ENCODE data around the gene AP2A1.
"Not testable (repeated sequence)": the region's sequence is repeated elsewhere in the genome, so short reads cannot be mapped to it uniquely, and the experiment has no call there.

AP2A1 gene

DNA sequence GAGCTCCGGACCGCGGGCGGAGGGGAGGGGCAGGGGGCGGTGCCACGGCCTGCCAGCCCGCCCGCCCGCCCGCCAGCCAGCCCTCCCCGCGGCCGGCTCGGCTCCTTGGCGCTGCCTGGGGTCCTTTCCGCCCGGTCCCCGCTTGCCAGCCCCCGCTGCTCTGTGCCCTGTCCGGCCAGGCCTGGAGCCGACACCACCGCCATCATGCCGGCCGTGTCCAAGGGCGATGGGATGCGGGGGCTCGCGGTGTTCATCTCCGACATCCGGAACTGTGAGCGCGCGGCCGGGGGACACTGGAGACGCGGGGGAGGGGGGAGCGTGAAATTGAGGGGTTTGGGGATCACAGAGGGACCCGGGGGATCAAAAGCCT is at the start of gene AP2A1:
TSS of gene AP2A1 (plus strand) at position 72 of the 370 bp plus-strand sequence. CDS start at position 205, 133 bp downstream.
- no peak for DNase-seq

DNA sequence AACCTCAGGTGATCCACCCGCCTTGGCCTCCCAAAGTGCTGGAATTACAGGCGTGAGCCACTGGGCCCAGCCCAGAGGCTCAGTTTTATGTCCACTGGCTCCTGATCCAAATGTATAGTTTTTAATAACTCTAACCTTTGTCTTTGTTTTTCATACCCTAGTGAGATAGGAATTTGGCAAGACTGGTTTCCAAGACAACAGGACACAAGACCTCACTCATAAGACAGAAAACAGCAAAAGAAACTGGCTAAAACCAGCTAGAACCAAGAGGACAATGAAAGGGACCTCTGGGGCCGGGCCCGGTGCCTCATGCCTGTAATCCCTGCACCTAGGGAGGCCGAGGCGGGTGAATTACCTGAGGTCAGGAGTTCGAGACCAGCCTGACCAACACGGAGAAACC is 48.3 kb upstream of the AP2A1 start:
- no peak for DNase-seq

DNA sequence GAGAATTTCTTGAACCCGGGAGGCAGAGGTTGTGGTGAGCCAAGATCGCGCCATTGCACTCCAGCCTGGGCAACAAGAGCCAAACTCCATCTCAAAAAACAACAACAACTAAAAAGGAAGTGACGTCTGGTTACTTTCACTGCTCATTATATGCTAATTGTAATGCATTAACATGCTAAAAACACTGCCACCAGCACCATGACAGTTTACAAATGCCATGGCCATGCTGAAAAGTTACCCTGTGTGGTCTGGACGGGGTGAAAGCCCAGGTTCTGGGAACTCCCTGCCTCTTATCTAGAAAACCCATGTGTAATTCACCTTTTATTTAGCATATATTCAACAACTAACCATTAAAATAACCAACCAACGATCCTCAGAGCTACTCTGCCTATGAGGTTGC is 47.8 kb upstream of the AP2A1 start:
- DNase-seq, result peak; percentile 13

DNA sequence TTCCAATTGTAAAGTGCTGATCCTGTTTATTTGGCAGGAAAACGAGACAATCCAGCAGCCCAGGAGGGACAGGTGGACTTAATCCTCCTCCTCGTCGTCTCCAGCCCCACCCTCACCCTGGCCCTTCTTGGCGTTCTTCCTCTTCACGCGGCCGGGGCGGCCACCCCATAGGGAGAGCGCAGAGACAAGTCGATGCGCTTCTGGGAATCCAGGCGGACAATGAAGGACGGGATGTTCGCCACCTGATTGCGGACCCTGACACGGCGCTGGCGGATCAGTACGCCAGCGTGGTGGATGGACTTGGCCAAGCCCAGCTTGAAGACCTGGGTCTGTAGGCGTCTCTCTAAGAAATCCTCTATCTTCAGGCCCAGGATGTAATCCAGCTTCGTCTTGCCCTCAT is 47.4 kb upstream of the AP2A1 start:
- DNase-seq, result not testable (repeated sequence)

DNA sequence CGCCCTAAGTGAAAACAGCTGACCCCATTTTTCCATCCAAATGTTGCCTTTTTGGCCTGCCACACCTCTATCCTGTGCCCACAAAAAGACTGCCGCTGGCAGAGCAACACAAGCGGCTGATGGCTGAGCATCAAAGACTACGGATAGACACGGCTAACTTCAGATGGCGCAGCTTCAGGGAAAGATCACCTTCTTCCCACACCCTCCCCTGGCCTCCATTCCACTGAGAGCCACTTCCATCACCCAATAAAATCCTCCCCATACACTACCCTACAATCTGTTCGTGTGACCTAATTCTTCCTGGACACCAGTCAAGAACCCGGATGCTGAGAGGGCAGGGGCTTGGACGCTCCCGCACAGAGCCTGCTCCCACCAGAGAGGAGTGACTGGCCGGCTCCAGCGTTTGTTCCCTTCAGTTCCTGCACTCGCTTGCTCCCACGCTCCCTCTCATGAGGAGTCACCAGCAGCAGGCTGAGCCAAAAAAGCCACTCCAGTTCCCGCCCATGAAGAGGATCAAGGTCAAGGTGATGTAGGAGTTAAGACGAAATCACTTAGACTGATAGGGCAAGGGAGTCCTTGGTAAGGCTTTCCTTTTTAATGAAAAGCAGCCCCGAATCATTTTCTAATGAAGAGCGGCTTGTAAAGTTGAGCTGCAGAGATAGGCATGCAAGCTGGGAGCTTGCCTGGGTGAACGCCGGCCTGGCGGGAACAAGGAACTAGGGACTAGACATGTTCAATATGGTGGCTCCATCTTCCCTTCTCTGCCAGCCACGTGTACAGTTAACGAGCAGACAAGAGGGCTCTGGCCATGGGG is 39.4 kb upstream of the AP2A1 start:
- DNase-seq, result no peak

DNA sequence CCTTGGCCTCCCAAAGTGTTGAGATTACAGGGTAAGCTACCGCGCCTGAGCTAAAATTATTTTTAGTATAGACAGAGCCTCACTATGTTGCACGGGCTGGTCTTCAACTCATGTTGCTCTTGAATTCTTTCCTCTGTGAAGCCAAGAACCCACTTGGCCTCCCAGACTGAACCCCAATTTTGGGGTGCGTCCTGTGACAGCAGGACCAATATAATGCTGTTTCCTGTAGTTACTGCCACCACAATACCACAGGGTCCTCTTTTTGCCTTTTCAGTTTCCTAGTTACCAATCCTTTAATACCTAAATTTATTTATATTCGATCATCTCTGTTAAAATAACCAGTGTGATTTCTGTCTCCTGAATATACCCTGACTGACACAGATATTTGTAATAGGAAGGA is 36.6 kb upstream of the AP2A1 start:
- peak; percentile 90 for DNase-seq

DNA sequence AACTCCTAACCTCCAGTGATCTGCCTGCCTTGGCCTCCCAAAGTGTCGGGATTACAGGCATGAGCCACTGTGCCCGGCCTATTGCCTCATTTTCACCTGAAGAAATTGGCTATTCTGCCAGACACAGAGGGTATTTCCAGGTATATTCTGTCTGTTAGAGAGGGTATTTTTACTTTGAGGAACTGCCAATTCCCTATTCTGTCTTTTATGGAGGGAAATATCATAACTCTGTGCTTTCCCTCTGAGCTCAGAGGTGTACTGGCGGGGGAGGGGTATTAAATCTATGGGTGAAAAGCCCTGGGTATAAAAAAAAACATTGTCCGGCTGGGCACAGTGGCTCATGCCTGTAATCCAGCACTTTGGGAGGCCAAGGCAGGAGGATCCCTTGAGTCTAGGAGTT is 28.5 kb upstream of the AP2A1 start:
- no peak for DNase-seq

DNA sequence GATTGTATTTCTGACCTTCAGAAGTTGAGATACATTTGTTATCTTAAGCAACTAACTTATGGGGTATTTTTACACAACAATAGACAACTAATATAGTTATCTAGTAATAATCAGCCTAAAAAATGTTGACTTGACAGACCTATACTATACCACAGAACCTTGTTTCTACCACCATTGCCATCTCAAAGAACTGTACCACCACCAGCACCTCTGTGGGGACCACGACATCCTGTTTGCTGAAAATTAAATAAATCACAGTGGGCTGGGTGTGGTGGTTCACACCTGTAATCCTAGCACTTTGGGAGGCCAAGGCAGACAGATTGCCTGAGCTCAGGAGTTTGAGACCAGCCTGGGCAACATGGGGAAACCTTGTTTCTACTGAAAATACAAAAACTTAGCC is 27.7 kb upstream of the AP2A1 start:
- no peak for DNase-seq

DNA sequence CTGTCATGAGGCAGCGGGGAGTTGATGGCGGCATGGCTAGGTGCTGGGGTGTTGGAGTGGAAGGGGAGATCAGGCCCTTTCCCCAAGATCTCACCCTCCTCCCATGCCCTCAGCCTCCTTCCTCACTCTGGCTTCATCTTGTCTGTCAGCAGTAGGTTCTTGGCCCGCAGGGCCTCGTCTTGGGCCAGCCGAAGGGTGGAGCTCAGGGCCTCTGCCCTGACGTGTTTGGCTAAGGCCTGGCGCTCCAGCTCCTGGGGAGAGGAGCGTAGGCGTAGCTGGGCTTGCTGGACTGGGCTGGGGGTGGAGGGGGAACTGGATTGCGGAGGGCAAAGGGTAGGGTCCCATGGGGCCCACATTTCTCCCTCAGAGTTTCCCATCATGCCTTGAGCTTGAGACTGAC is 26.9 kb upstream of the AP2A1 start:
- DNase-seq, result no peak

DNA sequence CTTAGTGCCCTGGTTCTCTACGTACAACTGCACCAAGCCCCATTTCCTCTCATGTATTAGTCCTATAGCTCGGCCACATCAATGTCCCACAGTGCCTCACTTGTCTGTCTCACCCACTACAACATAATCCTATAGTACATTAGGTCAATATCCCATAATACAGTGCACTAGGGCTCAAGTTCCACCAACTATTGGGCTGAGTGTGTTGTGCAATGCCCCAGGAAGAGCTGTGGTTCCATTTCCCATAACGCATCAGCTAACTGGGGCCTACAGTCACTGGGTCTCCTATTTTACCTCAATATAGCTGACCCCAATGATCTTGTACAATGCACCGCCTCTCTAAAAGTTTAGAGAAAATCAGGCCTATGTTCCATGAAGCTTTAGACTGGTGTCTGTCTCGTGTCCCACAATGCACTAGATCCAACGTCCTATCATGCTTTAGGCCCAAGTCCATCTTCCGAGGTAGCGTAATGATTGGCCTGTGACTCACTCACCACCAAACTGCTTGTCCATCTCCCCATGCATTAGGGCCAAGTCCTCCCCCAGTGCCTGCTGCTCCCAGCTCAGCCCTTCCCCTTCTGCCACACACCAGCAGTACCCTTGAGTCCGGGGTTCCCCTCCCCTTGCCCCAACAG is 25.5 kb upstream of the AP2A1 start:
- DNase-seq, result peak; percentile 98

DNA sequence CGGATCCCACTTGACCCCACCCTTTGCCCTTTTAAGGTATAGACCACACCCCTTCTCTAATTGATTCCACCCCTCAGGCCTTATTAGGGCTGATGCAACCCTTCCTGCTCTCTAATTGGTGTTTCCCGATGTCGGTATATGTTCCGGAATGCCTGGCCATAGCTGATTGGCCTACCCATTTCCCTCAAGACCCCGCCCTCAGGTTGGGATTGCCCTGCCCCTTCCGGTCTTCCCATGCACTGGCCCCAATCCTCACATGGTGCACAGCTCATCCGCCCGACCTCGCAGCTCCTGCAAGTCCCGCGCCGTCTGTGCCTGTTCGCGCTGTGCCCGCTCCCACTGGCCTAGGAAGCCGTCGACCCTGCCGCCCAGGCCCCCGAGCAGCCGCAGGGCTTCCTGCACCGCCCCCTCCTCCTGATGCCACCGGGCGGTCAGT is 21.8 kb upstream of the AP2A1 start:
- DNase-seq, result no peak

DNA sequence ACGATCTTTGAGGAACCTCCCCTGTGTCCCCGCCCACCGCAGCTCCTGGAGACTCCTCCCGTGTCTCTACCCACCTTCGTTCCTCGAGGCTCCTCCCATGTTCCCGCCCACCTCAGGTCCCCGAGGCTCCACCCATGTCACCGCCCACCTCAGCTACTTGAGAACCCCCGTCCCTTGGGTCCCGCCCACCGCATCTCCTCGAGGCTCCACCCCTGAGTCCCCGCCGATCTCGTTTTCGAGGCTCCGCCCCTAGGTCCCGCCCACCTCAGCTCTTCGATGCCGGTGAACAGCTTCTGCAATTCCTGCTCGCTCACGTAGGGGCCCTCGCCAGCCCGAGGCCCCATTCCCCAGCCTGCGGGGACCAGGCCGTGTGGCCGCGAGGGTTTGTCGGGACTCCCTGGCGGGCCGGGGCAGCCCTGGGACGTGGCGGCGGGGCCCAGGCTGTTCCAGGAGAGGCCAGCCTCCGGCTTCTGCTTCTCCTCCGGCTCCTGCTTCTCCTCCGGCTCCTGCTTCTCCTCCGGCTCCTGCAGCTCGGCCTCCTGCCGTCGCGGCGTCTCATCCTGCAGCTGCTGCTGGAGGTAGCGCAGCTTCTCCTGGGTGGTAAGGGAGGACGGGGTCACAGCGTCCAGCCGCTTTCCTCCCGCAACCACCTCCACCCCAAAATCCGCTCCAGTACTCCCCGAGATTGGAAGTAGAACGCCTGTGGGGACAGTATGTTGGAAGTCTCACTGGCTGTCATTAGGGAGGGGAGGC is 20.4 kb upstream of the AP2A1 start:
- no peak for DNase-seq

DNA sequence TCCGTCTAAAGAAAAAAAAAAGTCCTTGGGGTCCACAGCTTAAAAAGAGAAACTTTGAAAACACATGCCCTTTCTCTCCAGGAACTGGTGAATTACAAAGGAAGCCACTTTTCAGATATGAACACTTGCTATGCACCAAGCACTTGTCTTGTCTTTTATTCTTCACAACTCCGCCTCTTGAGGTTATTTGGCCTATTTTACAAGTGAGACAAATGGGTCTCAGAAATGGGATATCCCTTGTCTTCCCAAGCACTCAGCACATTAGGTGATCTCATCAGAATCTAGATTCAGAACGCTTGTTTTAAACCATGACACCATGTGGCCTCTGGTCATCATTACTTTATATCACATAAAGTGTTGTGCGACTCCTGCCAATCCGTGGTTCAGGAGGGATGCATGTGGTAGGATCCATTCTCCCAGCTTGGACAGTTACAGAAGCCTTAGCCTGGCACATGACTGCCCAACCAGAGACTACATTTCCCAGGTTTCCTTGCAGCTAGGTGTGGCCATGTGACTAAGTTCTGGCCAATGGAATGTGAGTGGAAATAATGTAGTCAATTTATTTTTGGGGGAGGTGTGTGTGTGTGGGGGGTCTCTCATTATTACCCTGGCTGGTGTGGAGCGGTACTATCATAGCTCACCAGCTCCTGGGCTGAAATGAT is 17.6 kb upstream of the AP2A1 start:
- DNase-seq, result no peak

DNA sequence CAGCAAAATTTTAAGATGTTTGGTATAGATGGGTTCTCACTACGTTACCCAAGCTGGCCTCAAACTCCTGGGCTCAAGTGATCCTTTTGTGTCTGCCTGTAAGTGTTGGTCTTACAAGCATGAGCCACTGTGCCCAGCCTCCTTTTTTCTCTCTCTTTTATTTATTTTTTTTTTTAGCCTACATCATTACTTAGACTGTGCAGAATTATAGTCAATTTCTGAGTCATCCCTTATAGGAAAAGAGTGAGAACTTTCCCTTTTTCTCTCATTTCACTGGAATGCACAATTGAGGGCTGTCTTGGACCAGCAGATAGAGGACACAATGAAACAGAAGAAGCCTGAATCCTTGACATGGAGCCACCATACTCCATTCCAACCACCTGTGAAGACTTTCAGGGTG is 17.0 kb upstream of the AP2A1 start:
- DNase-seq, result no peak

DNA sequence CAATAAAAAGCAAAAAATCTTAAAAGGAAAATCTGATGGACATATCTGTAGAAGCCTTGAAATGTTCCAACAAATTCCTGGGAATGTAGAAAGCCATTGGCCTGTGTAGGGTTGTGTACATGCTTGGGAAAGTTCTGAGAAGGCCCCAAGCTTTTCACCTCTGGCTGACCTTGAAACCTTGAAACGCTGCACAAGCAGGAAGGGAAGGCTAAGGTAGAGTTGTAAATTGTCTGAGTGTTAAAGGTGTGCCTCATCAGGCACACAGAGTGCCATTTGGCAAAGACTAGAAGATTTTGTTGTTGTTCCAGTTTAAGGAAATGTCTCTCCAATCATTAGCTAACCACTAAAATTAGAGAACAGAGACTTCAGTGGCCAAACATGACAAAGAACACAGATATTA is 14.1 kb upstream of the AP2A1 start:
- DNase-seq, result no peak

DNA sequence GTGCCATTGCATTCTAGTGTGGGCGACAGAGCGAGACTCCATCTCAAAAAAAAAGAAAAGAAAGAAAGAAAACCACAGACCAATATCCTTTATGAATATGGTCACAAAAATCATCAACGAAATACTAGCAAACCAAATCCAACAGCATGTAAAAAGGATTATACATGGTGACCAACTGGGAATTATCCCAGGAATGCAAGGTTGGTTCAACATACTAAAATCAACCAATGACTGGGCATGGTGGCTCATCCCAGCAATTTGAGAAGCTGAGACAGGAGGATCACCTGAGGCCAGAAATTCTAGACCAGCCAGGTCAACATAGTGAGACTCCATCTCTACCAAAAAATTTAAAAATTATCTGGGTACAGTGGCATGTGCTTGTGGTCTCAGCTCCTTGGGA is 10.8 kb upstream of the AP2A1 start:
- DNase-seq, result no peak

DNA sequence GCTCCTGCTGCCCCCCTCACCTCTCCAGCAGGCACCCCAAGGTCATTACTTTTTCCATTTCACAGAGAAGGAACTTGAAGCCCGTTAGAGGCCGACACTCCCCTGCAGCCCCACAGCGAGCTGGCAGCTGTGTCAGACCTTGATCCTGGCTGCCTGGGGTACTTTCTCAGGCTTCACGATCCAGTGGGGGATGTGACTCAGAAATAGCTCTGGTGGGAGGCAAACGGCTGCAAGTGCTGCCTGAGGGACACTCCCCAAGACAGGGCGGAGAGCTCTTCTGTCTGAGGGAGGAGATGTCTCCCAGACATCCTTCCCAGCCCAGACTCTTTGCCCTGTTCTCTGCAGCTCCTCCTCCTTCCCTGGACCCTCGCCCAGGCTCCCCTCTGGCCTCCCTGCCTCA is 8.5 kb upstream of the AP2A1 start:
- DNase-seq, result no peak

DNA sequence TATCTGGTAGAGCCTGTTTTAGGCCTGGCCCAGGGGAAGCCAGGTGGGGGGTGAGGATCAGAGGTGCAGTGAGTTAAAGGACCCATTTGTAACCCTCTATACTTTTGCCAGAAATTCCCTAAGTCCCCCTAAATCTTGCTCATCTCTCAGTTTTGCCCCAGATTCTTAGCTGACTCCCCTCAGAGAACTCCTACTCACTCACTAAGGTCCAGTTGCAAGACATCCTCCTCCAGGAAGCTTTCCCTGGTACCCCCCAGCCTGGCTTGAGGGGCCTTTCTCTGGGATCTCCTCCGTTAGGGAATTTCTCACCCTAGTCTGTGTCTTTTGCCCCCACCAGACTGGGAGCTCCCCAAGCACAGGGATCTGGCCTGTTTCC is 5.6 kb upstream of the AP2A1 start:
- no peak for DNase-seq

DNA sequence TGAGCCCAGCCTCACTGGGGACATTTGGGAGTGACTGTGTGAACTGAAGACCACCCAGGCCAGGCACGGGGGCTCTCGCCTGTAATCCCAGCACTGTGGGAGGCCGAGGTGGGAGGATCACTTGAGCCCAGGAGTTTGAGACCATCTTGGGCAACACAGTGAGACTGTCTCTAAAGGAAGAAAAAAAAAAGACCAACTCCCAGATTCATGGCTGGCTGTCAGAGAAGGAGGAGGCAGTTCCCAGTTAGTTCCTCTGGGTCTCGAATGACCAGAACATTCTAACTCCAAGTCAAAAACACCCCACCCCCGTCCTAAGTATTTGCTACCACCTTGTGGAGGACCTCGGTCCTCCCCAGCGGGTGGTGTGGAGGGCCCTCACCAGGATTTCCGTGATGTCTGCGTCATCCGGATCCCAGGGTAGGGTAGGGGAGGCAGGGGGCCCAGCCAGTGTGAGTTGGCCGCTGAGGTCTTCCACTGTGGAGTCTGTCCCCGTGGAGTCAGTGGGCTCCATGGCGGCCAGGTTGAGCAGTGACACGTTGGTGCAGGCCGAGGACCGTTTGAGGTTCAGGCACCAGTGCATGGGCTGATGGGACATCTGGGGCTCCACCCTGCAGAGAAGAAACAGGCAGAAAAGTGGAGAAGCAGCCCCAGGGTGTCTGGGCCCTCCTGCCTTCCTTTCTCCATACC is 5.0 kb upstream of the AP2A1 start:
- peak; percentile 81 for DNase-seq

DNA sequence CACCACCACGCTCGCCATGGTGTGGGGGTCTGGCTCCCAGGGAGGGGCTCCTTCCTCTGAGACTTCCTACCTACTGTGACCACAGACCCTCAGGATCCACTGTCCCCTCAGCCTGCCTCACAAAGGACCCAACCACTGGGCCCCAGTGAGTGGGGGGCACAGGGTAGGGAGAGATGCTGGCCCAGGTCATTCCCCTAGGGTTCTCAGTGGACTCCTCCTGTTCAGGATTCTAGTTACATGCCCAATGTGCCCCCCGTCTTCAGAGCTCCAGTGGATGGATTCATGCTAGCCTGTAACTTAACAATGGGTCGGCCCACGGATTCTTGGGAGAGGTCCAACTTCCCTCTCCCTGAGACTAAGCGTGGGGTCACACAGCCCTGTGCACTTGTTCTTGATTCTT is 3.6 kb upstream of the AP2A1 start, which contains the start of gene TSKS:
TSS of gene TSKS (minus strand) at position 77 of the 400 bp plus-strand sequence. CDS start at position 18, 59 bp downstream.
- no peak for DNase-seq

DNA sequence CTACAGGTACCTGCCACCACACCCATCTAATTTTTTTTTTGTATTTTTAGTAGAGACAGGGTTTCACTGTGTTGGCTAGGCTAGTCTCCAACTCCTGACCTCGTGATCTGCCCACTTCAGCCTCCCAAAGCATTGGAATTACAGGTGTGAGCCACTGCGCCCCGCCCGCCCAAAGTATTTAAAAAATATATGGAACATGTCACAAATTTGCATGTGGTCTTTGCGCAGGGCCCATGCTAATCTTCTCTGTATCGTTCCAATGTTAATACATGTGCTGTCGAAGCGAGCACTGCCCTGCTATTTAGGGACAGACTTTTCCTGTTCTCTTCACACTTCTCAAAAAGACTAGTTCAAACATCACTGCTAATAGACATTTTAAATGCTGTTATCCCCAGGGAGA is 2.5 kb upstream of the AP2A1 start:
- DNase-seq, result no peak
